Suprapubic skin (tissue), 4 donors: Measurements from ENCODE around the gene VSIR.

ENCODE experiments used
- POLR2A ChIP-seq, 2 donors: fragments of 450-650 bp; IDR thresholded peaks; one replicate each; pipeline ENCODE4 v1.6.1; 2017; ENCODE audit warnings: antibody characterized with exemption in 2 of 2, mild to moderate bottlenecking in 2 of 2, moderate library complexity in 2 of 2
- POLR2AphosphoS5 ChIP-seq, 3 donors: sonication (generic); formaldehyde crosslinking; IDR thresholded peaks; one replicate each; pipeline ENCODE4 v1.6.1; 2017; ENCODE audit warnings: antibody characterized with exemption in 3 of 3

GRCh38 chr10:71708301-71708703 lies 65.0 kb downstream of the VSIR start:
- TF ChIP-seq POLR2AphosphoS5 (IDR thresholded peaks at IDR 0.05), result no peak
- no peak for TF ChIP-seq POLR2A (IDR thresholded peaks at IDR 0.05)
